HS-27A (cell line): ENCODE measurements around the gene MBD2.
A peak's percentile ranks its signal among the peaks of the same experiment; 100 is the strongest.

Source experiments
- DNase-seq: peaks from one replicate; pipeline ENCODE4 v3.0.0-alpha.2; 2012; ENCODE audit warnings: low read depth, missing footprints

MBD2 gene

DNA sequence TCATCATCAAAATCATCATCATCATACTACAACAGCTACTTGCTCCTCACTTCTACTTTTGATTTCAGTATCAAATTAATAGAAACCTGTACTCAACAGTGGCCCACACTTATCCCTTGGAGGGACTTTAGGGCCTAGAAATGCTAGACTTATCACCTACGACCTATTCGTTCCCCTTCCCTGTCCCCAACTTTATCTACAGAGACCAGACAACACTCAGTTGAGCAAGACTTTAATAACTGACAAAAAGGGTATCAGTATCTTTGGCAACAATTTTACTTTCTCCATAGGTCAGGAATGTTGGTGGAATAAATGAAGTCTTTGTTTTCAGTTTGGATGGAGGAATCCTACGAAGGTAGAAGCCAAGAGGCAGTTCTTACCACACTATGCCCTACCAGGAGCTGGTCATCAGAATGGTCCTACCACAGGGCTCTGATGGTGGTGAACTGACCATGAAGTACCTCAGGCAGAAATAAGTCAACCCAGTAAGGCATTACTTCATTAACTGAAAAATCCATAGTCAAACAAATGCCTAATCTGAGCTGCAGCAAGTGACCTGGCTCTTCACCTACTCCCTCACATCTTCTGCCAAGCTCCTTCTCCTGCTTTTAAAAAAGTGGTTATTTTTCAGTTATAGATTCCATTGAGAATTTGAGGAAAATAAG, 26.6 kb downstream of the MBD2 start:
- no peak for DNase-seq

DNA sequence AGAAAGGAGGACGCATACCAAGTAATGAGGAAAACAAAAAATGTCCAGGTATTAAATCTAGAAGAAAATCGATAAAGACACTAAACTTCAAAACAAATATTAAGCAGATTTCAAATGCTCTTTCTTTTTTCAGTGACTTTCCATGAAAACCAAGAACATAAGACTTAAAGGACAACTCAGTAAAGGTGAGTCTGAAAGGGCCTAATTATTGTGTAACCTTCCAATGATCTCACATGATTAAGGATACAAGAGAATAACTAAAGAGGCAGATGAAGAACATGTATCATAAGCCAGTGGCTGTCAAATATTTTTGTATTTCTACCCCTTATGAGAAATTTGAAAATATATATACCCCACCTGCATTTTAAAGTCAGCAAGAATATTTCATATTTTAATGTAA, 30.7 kb downstream of the MBD2 start:
- no peak for DNase-seq

DNA sequence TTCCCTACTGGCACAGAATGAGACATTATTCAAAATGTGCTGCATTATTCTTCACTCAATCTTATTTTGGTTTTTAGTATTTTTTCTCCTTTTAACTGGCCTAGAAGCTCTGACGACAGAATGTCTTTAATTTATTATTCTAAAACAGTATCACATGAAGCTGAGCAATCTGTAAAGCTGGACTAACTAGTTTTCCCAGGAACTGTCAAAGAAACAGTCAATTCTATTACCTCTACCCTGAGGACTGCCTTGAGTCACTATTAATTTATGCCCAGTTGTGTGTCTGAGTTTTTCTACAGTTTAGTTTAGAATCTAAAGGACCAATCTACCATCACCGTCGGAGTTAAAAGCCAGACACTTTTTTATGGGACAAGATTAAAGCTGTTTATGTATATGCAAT, 31.6 kb downstream of the MBD2 start:
- DNase-seq = no peak

DNA sequence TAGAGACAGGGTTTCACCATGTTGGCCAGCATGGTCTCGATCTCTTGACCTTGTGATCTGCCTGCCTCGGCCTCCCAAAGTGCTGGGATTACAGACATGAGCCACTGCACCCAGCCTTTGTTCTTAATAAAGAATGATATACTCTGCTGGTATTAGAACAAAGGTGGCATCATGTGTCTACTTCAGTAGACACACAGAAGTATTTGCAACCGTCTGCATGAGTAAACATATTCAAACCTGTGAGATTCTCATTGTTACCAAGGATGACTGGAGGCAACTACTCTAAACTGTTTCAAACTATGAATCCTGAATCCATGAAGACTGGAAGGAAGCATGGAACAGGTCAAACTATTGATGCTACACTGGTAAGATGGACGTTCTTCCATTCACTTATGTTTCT, 32.1 kb downstream of the MBD2 start:
- DNase-seq = no peak

DNA sequence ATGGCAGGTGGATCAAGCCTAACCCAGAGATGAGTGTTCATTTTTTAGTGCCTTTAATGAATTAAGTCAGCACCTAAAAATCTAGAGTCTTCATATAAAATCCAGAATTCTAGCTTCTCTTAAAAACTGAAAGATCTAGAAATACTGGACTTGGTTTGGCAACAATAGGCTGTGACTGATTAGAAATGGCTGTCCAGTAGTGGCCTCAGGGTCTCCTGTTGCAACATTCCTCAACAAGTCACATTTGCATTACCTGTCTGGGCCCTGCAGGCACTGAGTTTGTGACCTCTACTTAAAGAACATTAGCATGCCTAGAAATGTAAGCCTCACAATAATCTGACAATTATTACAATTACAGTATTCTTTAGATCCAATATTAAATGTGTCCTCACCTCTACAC, 33.1 kb downstream of the MBD2 start:
- no peak for DNase-seq

DNA sequence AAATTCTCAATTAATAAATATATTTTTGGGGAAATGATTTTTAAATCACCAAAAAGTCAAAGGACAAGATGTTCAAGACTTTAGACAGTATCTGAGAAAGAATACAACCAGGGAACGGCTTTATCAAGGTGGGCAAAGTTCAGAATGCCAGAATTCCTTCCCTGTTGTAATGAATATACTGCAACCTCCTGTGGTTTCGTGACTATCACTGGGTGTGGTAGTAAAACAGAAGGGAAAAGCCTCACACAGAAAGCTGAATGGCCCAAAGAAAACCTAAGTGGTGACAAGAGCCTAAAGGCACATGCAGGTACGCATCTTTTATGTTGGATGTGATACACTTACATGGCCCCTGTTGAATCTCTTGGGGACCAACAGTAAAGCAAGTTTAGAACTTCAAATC, 37.1 kb downstream of the MBD2 start:
- DNase-seq = no peak

DNA sequence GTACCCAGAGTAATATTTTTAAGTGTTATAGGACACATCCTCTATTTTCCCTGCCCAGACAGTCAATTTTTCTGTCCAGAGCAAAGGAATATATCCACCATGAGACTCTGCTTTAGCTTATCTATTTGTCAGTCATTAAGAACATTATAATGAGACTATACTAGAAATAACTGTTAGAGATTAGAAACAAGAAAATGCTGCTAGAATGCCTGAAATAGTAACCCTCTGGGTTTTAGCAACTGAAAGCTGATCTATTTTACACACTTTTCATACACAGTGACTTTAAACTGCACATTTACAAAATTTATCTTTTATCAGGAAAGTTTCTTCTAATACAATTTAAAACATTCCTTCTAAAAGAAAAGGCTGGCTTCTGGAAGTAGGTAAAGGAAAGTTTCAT, 39.6 kb downstream of the MBD2 start:
- no peak for DNase-seq

DNA sequence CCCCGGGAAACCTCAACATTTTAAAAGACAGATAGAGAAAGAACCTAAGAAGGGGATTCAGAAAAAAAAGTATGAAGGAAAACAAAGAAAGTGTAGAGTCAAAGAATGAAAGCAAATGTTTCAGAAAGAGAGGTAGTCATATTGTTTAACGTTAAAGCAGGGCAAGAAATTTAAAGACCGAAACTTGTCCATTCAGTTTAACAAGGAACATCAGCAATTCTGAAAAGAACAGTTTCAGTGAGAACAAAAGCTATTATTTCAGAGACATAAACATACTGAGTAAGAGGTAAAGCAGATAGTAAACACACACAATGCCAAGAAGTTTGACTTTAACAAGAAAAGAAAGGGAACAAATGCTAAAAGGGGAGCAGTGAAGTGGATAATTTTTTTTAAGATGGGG, 41.1 kb downstream of the MBD2 start:
- no peak for DNase-seq

DNA sequence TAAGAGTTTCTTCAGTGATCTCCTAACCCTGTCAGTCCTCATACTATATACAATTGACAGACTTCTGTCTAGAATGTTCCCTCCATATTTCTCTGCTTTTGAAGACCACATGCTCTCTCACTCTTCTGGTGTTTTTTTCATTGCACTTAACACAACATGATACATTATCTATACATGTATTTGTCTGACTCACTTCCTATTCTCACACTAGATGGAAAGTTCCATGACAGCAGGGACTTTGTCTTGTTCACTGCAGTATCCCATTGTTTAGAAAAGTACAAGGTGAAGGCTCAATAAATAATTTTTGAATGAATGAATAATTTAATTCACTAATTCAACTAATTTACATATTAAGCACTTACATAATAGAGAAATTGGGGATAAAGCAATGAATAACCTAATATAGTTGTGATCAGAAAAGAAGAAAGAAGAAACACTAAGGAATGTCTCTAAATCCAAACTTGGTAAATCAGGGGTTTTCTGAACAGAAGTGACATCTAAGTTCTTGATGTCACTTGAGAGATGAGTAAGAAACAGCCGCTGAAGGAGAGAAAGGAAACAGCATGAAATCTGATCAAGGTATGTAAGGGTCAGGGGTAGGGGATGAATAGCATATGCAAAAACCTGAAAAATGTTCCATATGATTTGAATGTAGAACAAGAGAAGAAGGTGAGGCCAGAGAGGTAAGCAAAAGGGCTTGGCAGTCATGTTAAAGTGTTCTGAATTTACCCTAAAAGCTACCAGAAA, 42.4 kb downstream of the MBD2 start:
- DNase-seq = no peak

DNA sequence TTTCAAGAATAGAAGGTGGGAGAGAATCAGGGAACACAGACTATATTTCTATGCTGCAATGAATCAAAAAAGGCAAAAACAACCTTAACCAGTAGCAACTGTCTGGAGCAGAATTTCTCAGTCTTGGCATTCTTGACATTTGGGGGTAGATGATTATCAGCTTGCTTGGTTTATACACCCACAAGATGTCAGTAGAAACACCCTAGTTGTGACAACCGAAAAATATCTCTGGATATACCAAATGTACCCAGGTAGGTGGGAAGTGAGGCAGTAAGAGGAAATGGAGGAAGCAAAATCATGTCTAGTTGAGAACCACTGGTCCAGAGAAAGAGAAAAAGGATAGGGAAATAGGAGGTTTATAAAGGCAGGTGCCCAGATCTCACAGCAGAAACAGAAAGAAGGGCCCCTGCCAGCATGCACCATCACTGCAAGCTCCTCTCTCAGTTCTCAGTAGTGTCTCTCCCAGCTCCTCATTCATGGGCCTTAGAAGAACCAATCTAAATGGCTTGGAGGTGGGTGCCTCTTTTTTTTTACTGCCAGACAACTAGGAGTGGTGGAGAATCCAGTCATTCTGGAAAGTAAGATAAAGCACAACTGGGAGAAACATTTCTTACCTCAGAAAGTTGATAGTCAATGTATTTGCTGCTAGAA, 50.4 kb downstream of the MBD2 start:
- DNase-seq = no peak

DNA sequence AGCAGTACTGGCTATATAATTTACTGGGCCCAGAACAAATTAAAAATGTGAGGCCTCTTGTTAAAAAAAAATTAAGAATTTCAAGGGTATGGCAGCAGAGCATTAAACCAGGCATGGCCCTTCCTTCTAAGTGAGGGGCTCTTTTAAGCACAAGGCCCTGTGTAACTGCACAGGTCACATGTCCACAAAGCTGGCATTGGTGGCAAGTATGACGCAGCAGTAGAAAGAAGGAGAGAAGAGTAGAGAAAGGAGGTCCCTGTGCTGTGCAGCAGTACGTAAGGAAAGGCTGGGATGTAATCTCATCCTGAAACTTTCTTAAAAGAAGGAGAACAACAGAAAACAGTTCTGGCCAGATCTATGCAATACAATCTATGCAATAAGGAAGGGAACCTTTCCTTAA, 51.2 kb downstream of the MBD2 start:
- DNase-seq = no peak

DNA sequence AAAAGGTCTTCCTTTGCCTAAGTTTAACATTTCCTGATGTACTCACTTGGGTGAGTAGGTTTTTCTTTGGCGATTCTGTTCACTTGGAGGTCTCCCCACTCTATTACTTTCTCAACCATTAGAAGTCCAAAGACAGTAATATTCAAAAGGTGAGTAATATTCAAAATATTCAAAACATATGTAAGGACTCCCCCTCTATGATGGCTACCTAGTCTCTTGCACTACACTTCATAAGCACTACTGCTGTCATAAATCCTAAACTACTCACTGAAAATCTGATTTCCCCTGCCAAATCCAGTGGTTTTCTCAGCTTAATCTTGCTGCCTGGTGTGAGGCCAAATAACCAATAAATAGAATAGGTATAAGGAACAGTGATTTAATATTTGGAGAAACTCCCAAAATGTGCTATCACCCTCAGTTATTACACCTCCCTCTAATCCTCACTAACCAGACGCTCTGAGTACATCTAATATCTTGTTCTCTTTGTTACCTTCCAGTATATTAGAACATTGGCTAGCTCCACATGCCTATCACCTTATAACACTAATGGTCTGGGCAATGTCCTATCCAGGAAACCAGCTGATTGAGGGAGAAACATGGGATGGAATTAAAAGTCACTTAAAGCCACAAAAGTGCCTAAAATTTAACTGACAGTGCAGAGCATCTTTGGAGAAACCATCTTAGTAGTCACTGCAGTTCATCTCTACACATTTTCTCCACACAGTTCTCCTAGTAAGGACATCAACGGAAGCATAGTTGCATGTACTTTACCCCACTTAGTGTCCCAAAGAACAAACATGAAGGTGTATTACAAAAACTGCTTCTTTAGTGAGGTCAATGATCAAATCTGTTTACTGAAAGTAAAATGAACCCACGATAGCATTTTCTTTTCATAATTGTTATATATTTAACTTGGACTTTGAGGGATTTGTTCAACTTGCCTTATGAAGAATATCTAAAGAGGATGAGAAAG, 54.8 kb downstream of the MBD2 start:
- DNase-seq = no peak

DNA sequence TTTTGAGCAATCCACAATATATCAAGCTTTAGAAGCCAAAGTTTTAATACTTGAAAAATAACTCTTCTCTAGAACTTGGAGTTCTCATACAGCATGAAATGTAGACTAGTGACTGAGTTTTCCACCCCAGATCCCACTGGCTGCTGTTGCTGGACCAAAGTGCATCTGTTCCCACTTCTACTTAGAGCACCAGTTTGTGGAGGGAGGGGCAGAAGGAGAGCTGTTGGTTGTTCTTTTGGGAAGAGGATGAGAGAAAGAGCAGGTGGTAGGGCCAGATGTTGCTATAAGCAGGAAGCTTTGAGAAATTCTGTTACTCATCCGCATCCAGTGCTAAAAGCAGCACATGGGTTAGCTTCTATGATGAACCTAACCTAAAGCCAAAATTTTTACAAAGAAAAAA, 59.0 kb downstream of the MBD2 start:
- no peak for DNase-seq

DNA sequence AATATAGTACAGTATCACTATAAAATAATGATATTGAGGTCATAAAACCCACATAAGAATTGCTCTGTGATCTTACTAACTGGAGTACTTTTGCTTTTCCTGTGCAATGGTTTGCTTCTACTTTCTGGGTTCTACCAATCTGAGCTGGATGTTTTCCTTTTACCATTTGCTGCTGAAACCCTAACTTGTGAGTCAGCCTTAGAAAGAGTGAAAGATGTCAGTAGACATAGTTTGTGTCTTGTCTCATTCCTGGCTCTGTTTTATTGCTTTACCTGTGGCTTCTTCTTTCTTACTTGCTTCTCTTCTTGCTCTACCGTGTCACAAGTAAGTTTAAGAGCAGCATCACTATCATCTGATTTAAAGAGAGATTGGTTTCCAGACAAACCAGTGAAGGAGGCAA, 61.0 kb downstream of the MBD2 start:
- DNase-seq = no peak

DNA sequence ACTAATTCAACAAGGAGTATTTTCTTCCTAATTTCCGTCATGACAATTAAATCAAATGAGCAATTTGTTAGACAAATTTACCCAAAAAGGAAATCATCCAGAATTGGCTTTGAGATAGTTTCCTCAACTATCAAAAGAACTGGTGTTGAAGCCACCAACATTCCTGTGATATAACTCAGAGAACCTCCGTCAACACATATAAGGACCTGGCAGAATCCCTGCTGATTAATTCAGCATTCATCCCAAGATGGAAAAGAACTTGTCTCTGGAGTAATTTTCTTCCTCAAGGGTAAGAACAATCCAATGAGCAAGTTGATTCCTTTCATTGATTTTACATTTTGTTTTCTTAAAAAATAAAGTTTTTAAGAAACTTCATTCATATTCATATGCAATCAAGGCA, 62.0 kb downstream of the MBD2 start:
- DNase-seq = peak; percentile 57

DNA sequence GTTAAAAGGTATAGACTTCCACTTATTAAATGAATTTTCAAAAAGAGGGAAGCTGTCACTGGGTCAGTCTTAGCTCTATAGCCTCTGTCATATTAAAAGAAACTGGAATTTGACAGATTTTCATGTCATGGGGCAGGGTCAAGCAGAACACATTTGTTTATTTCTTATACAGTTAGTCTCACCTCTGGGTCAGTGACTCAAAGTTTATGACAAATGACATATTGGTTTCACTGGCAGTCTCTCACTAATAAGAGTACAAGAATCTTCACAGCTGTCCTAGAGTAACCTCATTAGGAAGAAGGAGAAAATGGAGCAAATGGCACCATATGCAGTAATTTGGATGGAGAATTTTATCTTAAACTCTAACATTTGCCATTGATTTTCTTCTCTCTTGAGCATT, 63.2 kb downstream of the MBD2 start:
- no peak for DNase-seq

DNA sequence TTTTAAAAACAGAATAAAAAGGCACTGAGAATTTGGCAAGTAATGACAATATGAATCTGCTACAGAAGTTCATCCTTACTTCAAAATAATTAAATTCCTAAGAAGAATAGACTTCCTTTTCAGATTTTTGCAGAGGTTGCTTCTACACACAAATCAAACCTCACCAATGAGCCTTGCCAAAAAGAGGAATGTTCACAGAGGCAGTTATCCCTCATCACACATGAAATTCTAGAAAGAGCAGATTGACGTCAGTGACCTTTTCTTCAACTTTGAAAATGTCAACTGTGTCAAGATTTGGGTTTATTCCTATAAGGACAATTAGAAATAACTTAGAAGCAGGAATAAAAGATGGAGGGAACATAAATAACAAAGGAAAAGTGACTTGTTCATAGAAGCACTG, 64.6 kb downstream of the MBD2 start:
- no peak for DNase-seq

DNA sequence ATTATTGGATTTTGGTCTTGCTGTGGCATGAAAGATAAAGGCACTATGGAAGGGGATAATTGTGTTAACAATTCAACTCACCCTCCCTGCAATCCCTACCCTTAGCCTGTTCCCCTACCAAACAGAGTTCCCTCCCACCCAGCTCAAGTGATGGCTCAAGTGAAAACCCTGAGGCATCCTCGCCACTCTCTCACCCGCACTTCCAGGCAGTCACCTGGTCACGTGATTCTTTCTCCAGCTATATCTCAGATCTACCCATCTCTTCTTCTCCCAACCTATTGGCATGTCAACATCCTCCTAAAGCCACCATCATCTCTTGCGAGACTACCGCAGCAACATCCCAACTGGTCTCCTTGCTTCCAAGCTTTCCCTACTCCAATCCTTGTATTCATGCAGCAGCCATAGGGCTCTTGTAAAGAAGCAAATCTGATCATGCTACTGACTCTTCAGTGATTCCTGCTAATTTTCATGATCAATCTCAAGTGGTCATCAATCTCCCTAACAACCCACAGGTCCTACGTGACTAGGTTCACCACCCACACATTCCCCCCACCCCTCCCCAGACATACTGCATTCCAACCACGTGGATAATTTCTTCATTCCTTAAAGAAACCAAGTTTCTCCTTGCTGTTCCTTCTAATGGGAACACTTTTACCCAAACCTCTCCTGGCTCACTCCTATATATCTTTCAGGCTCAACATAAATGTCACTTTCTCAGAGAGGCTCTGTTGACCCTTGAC, 66.7 kb downstream of the MBD2 start:
- DNase-seq = no peak

DNA sequence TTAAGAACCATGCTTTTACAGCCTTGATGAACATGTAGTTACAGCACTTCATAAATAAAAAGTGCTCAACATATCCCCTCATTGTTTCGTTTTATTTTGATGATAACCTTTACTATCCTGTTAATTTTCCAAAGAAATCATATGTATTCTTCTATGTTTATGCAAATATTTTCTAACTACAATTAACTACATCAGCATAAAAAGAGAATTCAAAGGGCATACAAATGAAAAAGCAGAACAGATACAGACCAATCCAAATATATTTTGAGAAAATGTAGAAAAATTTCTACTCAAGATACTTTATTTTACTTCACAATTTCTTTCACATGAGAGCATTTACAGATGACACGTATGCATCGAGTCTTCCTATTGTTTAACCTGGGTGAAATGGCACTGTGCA, 69.1 kb downstream of the MBD2 start:
- no peak for DNase-seq

DNA sequence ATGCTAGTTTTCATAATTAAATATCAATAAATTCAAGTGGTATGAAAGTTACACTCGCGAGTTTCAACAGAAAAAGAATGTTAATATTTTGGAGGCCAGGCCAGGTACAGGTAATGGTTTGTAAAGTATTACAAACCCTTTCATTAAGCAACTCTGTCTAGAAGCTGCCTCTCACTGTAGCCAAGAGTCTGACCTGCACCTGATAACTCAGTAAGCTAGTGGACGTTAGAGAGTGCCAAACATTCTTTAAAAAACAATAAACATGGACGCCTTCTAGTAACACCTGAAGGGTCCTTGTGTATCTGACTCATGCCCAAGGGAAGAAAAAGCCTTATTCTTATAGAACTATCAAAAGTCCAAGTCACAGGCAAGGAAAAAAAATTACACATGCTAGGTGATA, 70.2 kb downstream of the MBD2 start:
- no peak for DNase-seq

DNA sequence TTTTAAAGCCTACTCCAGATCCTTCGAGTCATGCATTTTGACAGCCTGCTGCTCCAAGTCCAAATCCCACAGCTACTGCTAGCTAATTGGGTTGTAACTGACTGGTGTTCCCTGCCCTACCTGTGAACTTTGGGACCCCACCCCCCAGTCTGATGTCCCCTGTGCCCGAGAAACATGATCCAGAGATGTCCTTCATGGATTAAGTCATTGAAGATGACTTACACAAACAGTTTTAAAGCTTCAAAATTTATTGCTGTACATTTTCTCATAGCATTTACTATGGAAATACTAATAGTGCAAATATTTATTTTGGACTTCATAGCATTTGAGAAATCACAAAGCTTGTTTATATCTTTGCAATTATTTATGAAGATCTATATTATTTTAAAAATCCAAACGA, 73.1 kb downstream of the MBD2 start:
- DNase-seq = no peak

DNA sequence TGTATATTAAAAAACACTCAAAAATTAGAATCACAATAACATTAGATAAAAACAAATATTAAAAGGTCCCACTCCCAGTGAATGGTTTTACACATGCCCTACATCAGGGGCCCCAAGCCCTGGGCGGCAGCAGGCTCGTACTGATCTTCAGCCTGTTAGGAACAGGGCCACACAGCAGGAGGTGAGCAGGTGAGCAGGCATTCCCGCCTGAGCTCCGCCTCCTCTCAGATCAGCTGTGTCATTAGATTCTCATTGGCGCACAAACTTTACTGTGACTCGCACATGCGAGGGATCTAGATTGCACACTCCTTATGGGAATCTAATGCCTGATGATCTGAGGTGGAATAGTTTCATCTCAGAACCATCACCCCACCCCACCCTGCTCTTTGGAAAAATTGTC, 74.2 kb downstream of the MBD2 start:
- DNase-seq = no peak
